Nephron (organoid): ENCODE data around the gene ACTL8.

Experiments used
- H3K27ac Mint-ChIP-seq, 3 experiments: 2 replicates each; pipeline ENCODE4 v1.8.0; 2020; ENCODE audit warnings: mixed read lengths in 3 of 3, mild to moderate bottlenecking in 2 of 3, moderate library complexity in 1 of 3
- H3K27me3 Mint-ChIP-seq: 2 replicates; pipeline ENCODE4 v1.8.0; 2021; ENCODE audit warnings: low read depth, mild to moderate bottlenecking, moderate library complexity, mixed read lengths
- H3K36me3 Mint-ChIP-seq: 2 replicates; pipeline ENCODE4 v1.8.0; 2020; ENCODE audit warnings: low read depth, mixed read lengths
- H3K4me1 Mint-ChIP-seq: 2 replicates; pipeline ENCODE4 v1.8.0; 2020; ENCODE audit warnings: mixed read lengths
- H3K4me3 Mint-ChIP-seq, 3 experiments: 2 replicates each; pipeline ENCODE4 v1.8.0; 2020; ENCODE audit warnings: mild to moderate bottlenecking in 3 of 3, mixed read lengths in 3 of 3, moderate library complexity in 2 of 3
- H3K9me3 Mint-ChIP-seq: 2 replicates; pipeline ENCODE4 v1.8.0; 2020; ENCODE audit warnings: mixed read lengths
- TF ChIP-seq, protein P1 (sequence below), 3 experiments: fragments of 200-600 bp; sonication (generic); IDR thresholded peaks; one replicate each; pipeline ENCODE4 v1.5.0; 2021; ENCODE audit warnings: antibody characterized with exemption in 3 of 3; ENCODE audit not compliant: unreplicated experiment in 3 of 3

Gene ACTL8

GRCh38 chr1:17724150-17724549 lies 31.0 kb upstream of the ACTL8 start:
- Mint-ChIP-seq H3K4me1 (no peaks in the 10 kb centered on the region), H3K4me3 (no peak overlapping the region), H3K27me3 (peaks cover 24% of the 10 kb centered on the region), H3K36me3 (no peaks in the 10 kb centered on the region), H3K9me3 (no peaks in the 10 kb centered on the region), H3K27ac (no peak overlapping the region)
- TF ChIP-seq, protein P1, sequence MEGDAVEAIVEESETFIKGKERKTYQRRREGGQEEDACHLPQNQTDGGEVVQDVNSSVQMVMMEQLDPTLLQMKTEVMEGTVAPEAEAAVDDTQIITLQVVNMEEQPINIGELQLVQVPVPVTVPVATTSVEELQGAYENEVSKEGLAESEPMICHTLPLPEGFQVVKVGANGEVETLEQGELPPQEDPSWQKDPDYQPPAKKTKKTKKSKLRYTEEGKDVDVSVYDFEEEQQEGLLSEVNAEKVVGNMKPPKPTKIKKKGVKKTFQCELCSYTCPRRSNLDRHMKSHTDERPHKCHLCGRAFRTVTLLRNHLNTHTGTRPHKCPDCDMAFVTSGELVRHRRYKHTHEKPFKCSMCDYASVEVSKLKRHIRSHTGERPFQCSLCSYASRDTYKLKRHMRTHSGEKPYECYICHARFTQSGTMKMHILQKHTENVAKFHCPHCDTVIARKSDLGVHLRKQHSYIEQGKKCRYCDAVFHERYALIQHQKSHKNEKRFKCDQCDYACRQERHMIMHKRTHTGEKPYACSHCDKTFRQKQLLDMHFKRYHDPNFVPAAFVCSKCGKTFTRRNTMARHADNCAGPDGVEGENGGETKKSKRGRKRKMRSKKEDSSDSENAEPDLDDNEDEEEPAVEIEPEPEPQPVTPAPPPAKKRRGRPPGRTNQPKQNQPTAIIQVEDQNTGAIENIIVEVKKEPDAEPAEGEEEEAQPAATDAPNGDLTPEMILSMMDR (IDR thresholded peaks at IDR 0.05; ENCODE audit: unreplicated experiment in 3 of 3): no peak

GRCh38 chr1:17725084-17725719 lies 29.9 kb upstream of the ACTL8 start:
- TF ChIP-seq, protein P1 (IDR thresholded peaks at IDR 0.05; ENCODE audit: unreplicated experiment in 3 of 3): no peak
- no peak overlapping the region for H3K27ac Mint-ChIP-seq
- H3K36me3 Mint-ChIP-seq: no peaks in the 10 kb centered on the region
- H3K27me3 Mint-ChIP-seq: peaks cover 27% of the 10 kb centered on the region
- no peaks in the 10 kb centered on the region for H3K9me3 Mint-ChIP-seq
- no peaks in the 10 kb centered on the region for H3K4me1 Mint-ChIP-seq
- no peak overlapping the region for H3K4me3 Mint-ChIP-seq

DNA sequence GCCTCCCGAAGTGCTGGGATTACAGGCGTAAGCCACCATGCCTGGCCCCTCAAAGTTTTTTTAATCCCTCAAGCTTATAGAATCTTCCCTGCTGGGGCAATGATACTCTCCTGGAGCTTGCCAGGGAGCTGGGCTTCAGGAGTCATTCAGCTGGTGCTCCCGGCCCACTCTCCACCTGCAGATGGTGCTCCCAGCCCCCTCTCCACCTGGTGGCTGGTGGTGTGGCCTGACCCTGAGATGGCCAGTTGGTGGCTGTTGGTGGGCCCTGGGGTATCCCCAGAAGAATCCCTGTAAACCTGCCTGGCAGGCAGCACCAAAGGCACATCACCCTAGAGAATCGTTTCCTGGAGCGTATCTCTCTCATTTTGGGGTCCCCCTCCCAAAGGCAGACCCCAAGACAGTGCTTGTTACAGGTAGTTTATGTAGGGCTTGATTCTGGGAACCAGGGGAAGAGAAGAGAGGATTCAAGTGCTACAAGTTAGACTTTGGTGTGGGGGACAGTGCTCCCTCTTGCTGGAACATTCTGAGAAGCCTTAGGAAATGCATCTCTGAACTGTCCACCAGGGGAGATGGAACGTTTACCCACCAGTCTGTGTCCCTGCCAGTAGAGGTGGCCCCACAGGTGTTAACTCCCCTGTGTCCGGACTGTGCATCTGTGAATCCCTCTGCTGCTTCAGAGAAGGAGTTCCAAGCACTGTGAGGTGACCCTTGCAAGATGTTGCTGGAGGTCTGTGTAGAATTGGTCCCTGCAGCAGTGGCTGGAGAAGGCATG lies 29.1 kb upstream of the ACTL8 start:
- Mint-ChIP-seq H3K9me3 (no peaks in the 10 kb centered on the region), H3K4me1 (no peaks in the 10 kb centered on the region), H3K27me3 (peaks cover 29% of the 10 kb centered on the region), H3K4me3 (no peak overlapping the region), H3K36me3 (no peaks in the 10 kb centered on the region), H3K27ac (no peak overlapping the region)
- TF ChIP-seq, protein P1 (IDR thresholded peaks at IDR 0.05; ENCODE audit: unreplicated experiment in 3 of 3): no peak

DNA sequence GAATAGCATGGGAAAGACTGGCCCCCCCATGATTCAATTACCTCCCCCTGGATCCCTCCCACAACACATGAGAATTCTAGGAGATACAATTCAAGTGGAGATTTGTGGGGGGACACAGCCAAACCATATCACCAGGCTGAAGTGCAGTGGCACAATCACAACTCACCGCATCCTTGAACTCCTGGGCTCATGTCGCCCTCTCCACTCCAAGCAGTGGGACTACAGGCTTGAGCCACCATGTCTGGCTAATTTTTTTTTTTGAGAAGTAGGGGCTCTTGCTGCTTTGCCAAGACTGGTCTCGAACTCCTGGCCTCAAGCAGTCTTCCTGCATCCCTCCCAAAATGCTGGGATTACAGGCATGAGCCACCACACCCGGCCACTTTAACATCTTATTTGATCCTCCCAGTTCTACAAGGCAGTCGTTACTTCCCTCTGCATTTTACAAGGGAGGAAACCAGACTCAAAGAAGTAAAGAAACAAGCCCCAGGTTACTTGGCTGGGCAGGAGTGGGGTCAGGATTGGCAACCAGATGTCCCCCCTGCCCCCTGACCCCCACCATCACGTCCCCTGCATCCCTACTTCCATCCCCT lies 26.9 kb upstream of the ACTL8 start:
- TF ChIP-seq, protein P1 (IDR thresholded peaks at IDR 0.05; ENCODE audit: unreplicated experiment in 3 of 3): no peak
- H3K36me3 Mint-ChIP-seq: no peaks in the 10 kb centered on the region
- peaks cover 36% of the 10 kb centered on the region for H3K27me3 Mint-ChIP-seq
- H3K4me3 Mint-ChIP-seq: no peak overlapping the region
- no peak overlapping the region for H3K27ac Mint-ChIP-seq
- H3K9me3 Mint-ChIP-seq: no peaks in the 10 kb centered on the region
- H3K4me1 Mint-ChIP-seq: peaks cover 5% of the 10 kb centered on the region

GRCh38 chr1:17729248-17729647 lies 25.9 kb upstream of the ACTL8 start:
- Mint-ChIP-seq H3K27me3 (peaks cover 38% of the 10 kb centered on the region), H3K9me3 (no peaks in the 10 kb centered on the region), H3K27ac (no peak overlapping the region), H3K36me3 (no peaks in the 10 kb centered on the region), H3K4me1 (peaks cover 10% of the 10 kb centered on the region), H3K4me3 (no peak overlapping the region)
- TF ChIP-seq, protein P1 (IDR thresholded peaks at IDR 0.05; ENCODE audit: unreplicated experiment in 3 of 3): no peak
